OCI-M1 (cell line): Measurements from ENCODE around the gene TRMT61A.

ENCODE experiments used
- DNase-seq: peaks from one replicate; lab custom pipeline; 2025; lab: John Stamatoyannopoulos, UW

TRMT61A gene

GRCh38 chr14:103568952-103569351 is 40.0 kb downstream of the TRMT61A start:
- DNase-seq: no peak

GRCh38 chr14:103569408-103569807 is 40.4 kb downstream of the TRMT61A start:
- DNase-seq: no peak

- no peak for DNase-seq
Measured at GRCh38 chr14:103574104-103574503, 45.1 kb downstream of the TRMT61A start.

GRCh38 chr14:103574707-103575285 is 45.8 kb downstream of the TRMT61A start:
- no peak for DNase-seq

- DNase-seq: no peak
Measured at GRCh38 chr14:103576371-103577024, 47.5 kb downstream of the TRMT61A start.

GRCh38 chr14:103578401-103579075 is 49.5 kb downstream of the TRMT61A start:
- DNase-seq: no peak

GRCh38 chr14:103581206-103581605 is 52.2 kb downstream of the TRMT61A start:
- DNase-seq: no peak

- DNase-seq: no peak
Measured at GRCh38 chr14:103581954-103582703, 53.1 kb downstream of the TRMT61A start.

- DNase-seq: no peak
Measured at GRCh38 chr14:103584326-103584915, 55.4 kb downstream of the TRMT61A start.
